HepG2 (cell line): ENCODE results near the gene OLFM2. TPM values are rescaled to one million over a fixed set of nuclear protein-coding genes. Genes with fewer than 3 reads are reported as not detected.

Experiments
- CBX5 ChIP-seq: sonication (generic); formaldehyde crosslinking; IDR thresholded peaks from 2 replicates; pipeline ENCODE4 v1.4.0; 2020; ENCODE audit warnings: missing genetic modification reagents, borderline replicate concordance
- CENPT ChIP-seq: sonication (generic); formaldehyde crosslinking; IDR thresholded peaks from 2 replicates; pipeline ENCODE4 v1.8.0; 2022; ENCODE audit warnings: low read depth, mild to moderate bottlenecking, moderate library complexity, missing genetic modification reagents
- FOXC1 ChIP-seq: sonication (generic); formaldehyde crosslinking; IDR thresholded peaks from 2 replicates; pipeline ENCODE4 v1.8.0; 2022; ENCODE audit warnings: mild to moderate bottlenecking, missing genetic modification reagents, borderline replicate concordance
- GLI4 ChIP-seq: sonication (generic); formaldehyde crosslinking; IDR thresholded peaks from 2 replicates; pipeline ENCODE4 v1.5.1; 2020; ENCODE audit warnings: missing genetic modification reagents, mild to moderate bottlenecking, moderate library complexity, borderline replicate concordance
- HOXA5 ChIP-seq: sonication (generic); formaldehyde crosslinking; IDR thresholded peaks from 2 replicates; pipeline ENCODE4 v1.4.0; 2020; ENCODE audit warnings: missing genetic modification reagents
- MXD1 ChIP-seq: sonication (generic); formaldehyde crosslinking; IDR thresholded peaks from 2 replicates; pipeline ENCODE4 v1.4.0; 2020; ENCODE audit warnings: mild to moderate bottlenecking, missing genetic modification reagents
- PRDM15 ChIP-seq: sonication (generic); formaldehyde crosslinking; IDR thresholded peaks from 2 replicates; pipeline ENCODE4 v1.4.0; 2020; ENCODE audit warnings: missing genetic modification reagents
- SMAD3 ChIP-seq: sonication (generic); formaldehyde crosslinking; IDR thresholded peaks from 2 replicates; pipeline ENCODE4 v1.4.0; 2020; ENCODE audit warnings: missing genetic modification reagents
- SRSF9 ChIP-seq: fragments of 200-400 bp; formaldehyde crosslinking; IDR thresholded peaks from 2 replicates; pipeline ENCODE4 v1.6.1; 2018; ENCODE audit warnings: borderline replicate concordance, mild to moderate bottlenecking, low read depth, low read length; ENCODE audit not compliant: insufficient read depth, poor library complexity, severe bottlenecking
- TBX2 ChIP-seq: sonication (generic); formaldehyde crosslinking; IDR thresholded peaks from 2 replicates; pipeline ENCODE4 v1.5.0; 2020; ENCODE audit warnings: missing genetic modification reagents, mild to moderate bottlenecking, borderline replicate concordance
- TBX3 ChIP-seq: fragments of 450-650 bp; IDR thresholded peaks from 2 replicates; pipeline ENCODE4 v1.6.1; 2017; ENCODE audit warnings: antibody characterized with exemption, mild to moderate bottlenecking, inconsistent platforms, borderline replicate concordance
- TEAD2 ChIP-seq: sonication (generic); formaldehyde crosslinking; IDR thresholded peaks from 2 replicates; pipeline ENCODE4 v1.9.0; 2021; ENCODE audit warnings: missing genetic modification reagents
- TERF1 ChIP-seq: sonication (generic); formaldehyde crosslinking; IDR thresholded peaks from 2 replicates; pipeline ENCODE4 v1.8.0; 2022; ENCODE audit warnings: mild to moderate bottlenecking, missing genetic modification reagents, moderate library complexity
- THAP9 ChIP-seq: sonication (generic); formaldehyde crosslinking; IDR thresholded peaks from 2 replicates; pipeline ENCODE4; 2020; ENCODE audit warnings: missing genetic modification reagents, mild to moderate bottlenecking, borderline replicate concordance
- ZEB1 ChIP-seq: IDR thresholded peaks from 2 replicates; pipeline ENCODE4 v1.6.1; 2012; ENCODE audit warnings: mild to moderate bottlenecking, low read depth, inconsistent platforms; ENCODE audit not compliant: insufficient replicate concordance
- ZFY ChIP-seq: sonication (generic); formaldehyde crosslinking; IDR thresholded peaks from 2 replicates; pipeline ENCODE4 v1.4.0; 2020; ENCODE audit warnings: missing genetic modification reagents
- ZNF205 ChIP-seq: IDR thresholded peaks from 2 replicates; pipeline ENCODE4 v1.6.1; 2018; ENCODE audit warnings: missing biosample characterization, missing genetic modification reagents
- ZNF24 ChIP-seq: fragments of 450-650 bp; IDR thresholded peaks from 2 replicates; pipeline ENCODE4 v1.6.1; 2017; ENCODE audit warnings: antibody characterized with exemption, mild to moderate bottlenecking
- ZNF253 ChIP-seq: sonication (generic); formaldehyde crosslinking; IDR thresholded peaks from 2 replicates; pipeline ENCODE4 v1.8.0; 2022; ENCODE audit warnings: mild to moderate bottlenecking, missing genetic modification reagents, borderline replicate concordance
- ZNF432 ChIP-seq: sonication (generic); formaldehyde crosslinking; IDR thresholded peaks from 2 replicates; pipeline ENCODE4 v1.5.0; 2020; ENCODE audit warnings: missing genetic modification reagents, mild to moderate bottlenecking, borderline replicate concordance
- ZNF766 ChIP-seq: sonication (generic); formaldehyde crosslinking; IDR thresholded peaks from 2 replicates; pipeline ENCODE4 v1.5.0; 2020; ENCODE audit warnings: missing genetic modification reagents, borderline replicate concordance
- ZNF878 ChIP-seq: sonication (generic); formaldehyde crosslinking; IDR thresholded peaks from 2 replicates; pipeline ENCODE4 v1.8.1; 2023; ENCODE audit warnings: mild to moderate bottlenecking, missing genetic modification reagents, moderate library complexity
- polyA plus RNA-seq, 8 experiments: library from polyadenylated mRNA; depleted of rRNA in 3 of 8; stranded (reverse) in 7 of 8; unstranded in 1 of 8; fragments of >200 nt; fragmentation: Illumina TruSeq in 4 of 8; extraction: Trizol in 4 of 8; gene quantifications; 2 replicates each; pipeline versions ENCODE4 v1.2.1 to v1.2.3, GENCODE V29; 2011 to 2016; ENCODE audit warnings: low read depth in 4 of 8, missing spikeins in 1 of 8, mixed read lengths in 1 of 8; ENCODE audit not compliant: insufficient read depth in 1 of 8
- total RNA-seq, 5 experiments: library from RNA; depleted of rRNA; stranded (reverse); fragments of >200 nt; fragmentation: Illumina TruSeq; extraction: Trizol; gene quantifications; 2 replicates each; pipeline ENCODE4 v1.2.3, GENCODE V29; 2016; ENCODE audit warnings: low read depth in 1 of 5

The OLFM2 gene
- total and polyA plus RNA-seq, 2 of the 13 experiments (the other 11 are each of a cell fraction or from before 2014, with no cell fraction given) = 0.20 to 0.51 TPM

- TF ChIP-seq MXD1 (CRISPR knock-in tag) (no peak), THAP9 (CRISPR knock-in tag) (no peak), CBX5 (CRISPR knock-in tag) (no peak), GLI4 (CRISPR knock-in tag) (0 out of 2 replicates have a peak, but pooled peaks have one; percentile 40), TBX3 (no peak), ZEB1 (no peak), ZNF878 (CRISPR knock-in tag) (no peak), ZNF253 (CRISPR knock-in tag) (no peak), ZFY (CRISPR knock-in tag) (peak; percentile 54; the same call in 1 of the 2 replicates), TEAD2 (CRISPR knock-in tag) (no peak), ZNF24 (no peak), TBX2 (CRISPR knock-in tag) (no peak), ZNF766 (no peak), TERF1 (CRISPR knock-in tag) (no peak), SMAD3 (CRISPR knock-in tag) (no peak), PRDM15 (no peak), CENPT (CRISPR knock-in tag) (no peak), ZNF432 (CRISPR knock-in tag) (no peak), SRSF9 (no peak), FOXC1 (no peak; the same call in 1 of the 2 replicates), HOXA5 (CRISPR knock-in tag) (no peak), ZNF205 (peak; percentile 94)
Observed at GRCh38 chr19:9834726-9835506, 101.4 kb downstream of the OLFM2 start, which contains the start of gene PIN1 (continued).
